ENCODE results near the gene ARVCF. TPM values are rescaled to one million over a fixed set of nuclear protein-coding genes. Genes with fewer than 3 reads are reported as not detected.

Gene ARVCF
- total RNA-seq, 1 experiment from 2014 or later: 11.1 TPM

DNA sequence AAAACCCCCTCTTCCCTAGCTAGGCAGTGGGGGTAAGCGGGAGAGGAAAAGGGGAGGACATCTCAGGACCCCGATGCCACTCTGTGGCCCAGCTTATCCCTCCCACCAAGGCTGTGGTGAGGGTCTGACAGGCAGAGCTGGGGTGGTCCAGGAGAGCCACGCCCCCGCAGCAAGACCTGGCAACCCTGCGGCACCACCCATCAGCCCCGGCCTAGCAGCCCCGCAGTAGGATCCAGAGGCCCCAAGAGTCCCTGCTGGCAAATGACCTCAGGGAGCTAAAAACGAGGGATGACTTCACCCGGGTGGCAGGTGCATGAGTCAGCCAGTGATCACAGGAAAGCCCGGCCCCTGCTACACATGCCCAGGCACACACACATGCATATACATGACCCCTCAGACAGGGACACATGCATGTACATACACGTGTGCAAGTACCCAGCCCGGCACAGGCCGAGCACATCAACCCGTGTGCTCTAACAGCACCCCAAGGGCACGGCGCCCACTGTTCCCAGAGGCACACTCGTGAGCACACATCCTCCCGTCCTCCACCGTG lies 32.3 kb downstream of the ARVCF start:
- Histone ChIP-seq H3K36me3 (ENCODE audit: insufficient read depth, low read length, poor library complexity, severe bottlenecking) (no peaks in the 10 kb centered on the region), H3K27me3 (replicated peaks; ENCODE audit: insufficient read depth, low read depth, low read length, poor library complexity) (no peaks in the 10 kb centered on the region), H3K4me1 (ENCODE audit: insufficient read depth, low read length, poor library complexity, severe bottlenecking) (no peaks in the 10 kb centered on the region), H3K4me3 (ENCODE audit: low read depth, low read length, poor library complexity, severe bottlenecking) (no peak overlapping the region), H3K9me3 (ENCODE audit: low read depth, low read length, poor library complexity, severe bottlenecking) (no peaks in the 10 kb centered on the region), H3K27ac (ENCODE audit: low read depth, low read length, poor library complexity, severe bottlenecking) (no peak overlapping the region)
- BruUV-seq (replicated peaks): no TSS peak
- intact Hi-C loops (cut with micrococcal nuclease; ENCODE audit: unreplicated experiment): no loop called here
- DNase-seq (ENCODE audit: low spot score): peak; percentile 48
- TF ChIP-seq EZH2 (IDR thresholded peaks at IDR 0.05; ENCODE audit: borderline replicate concordance, low read depth, low read length, poor library complexity, severe bottlenecking): no peak
- TF ChIP-seq, protein P1, sequence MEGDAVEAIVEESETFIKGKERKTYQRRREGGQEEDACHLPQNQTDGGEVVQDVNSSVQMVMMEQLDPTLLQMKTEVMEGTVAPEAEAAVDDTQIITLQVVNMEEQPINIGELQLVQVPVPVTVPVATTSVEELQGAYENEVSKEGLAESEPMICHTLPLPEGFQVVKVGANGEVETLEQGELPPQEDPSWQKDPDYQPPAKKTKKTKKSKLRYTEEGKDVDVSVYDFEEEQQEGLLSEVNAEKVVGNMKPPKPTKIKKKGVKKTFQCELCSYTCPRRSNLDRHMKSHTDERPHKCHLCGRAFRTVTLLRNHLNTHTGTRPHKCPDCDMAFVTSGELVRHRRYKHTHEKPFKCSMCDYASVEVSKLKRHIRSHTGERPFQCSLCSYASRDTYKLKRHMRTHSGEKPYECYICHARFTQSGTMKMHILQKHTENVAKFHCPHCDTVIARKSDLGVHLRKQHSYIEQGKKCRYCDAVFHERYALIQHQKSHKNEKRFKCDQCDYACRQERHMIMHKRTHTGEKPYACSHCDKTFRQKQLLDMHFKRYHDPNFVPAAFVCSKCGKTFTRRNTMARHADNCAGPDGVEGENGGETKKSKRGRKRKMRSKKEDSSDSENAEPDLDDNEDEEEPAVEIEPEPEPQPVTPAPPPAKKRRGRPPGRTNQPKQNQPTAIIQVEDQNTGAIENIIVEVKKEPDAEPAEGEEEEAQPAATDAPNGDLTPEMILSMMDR (conservative IDR thresholded peaks at IDR 0.05; ENCODE audit: low read depth, low read length): no peak
- ChIA-PET POLR2A (ENCODE audit: low non-redundant PET) (no interaction called here), CTCF (no interaction called here)

DNA sequence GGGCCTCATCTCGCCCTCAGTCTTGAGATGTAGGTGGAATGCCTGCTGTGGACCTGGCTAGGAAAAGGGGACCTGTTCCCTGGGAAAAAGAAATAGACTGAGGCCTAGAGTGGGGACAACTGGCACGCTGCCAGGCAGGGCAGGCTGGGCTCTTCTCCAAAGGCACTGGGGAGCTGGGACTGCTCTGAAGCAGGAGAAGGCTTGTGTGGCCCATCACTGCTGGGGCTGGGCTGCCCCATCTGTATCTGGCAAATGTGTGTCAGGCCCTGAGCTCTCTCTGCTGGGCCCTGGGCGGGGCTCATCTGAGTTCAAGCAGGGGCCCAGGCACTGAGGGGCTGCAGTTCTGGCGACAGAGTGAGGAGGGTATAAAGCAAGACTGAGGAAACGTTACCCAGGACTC lies 32.9 kb downstream of the ARVCF start:
- Histone ChIP-seq H3K4me3 (ENCODE audit: low read depth, low read length, poor library complexity, severe bottlenecking) (no peak overlapping the region), H3K9me3 (ENCODE audit: low read depth, low read length, poor library complexity, severe bottlenecking) (no peaks in the 10 kb centered on the region), H3K27ac (ENCODE audit: low read depth, low read length, poor library complexity, severe bottlenecking) (no peak overlapping the region), H3K4me1 (ENCODE audit: insufficient read depth, low read length, poor library complexity, severe bottlenecking) (no peaks in the 10 kb centered on the region), H3K27me3 (replicated peaks; ENCODE audit: insufficient read depth, low read depth, low read length, poor library complexity) (no peaks in the 10 kb centered on the region), H3K36me3 (ENCODE audit: insufficient read depth, low read length, poor library complexity, severe bottlenecking) (no peaks in the 10 kb centered on the region)
- DNase-seq (ENCODE audit: low spot score): no peak
- CTCF ChIA-PET: no interaction called here
- no TSS peak for BruUV-seq (replicated peaks)
- POLR2A ChIA-PET (ENCODE audit: low non-redundant PET): no interaction called here
- intact Hi-C loops (cut with micrococcal nuclease; ENCODE audit: unreplicated experiment): no loop called here
- TF ChIP-seq, protein P1 (conservative IDR thresholded peaks at IDR 0.05; ENCODE audit: low read depth, low read length): no peak
- TF ChIP-seq EZH2 (IDR thresholded peaks at IDR 0.05; ENCODE audit: borderline replicate concordance, low read depth, low read length, poor library complexity, severe bottlenecking): no peak

DNA sequence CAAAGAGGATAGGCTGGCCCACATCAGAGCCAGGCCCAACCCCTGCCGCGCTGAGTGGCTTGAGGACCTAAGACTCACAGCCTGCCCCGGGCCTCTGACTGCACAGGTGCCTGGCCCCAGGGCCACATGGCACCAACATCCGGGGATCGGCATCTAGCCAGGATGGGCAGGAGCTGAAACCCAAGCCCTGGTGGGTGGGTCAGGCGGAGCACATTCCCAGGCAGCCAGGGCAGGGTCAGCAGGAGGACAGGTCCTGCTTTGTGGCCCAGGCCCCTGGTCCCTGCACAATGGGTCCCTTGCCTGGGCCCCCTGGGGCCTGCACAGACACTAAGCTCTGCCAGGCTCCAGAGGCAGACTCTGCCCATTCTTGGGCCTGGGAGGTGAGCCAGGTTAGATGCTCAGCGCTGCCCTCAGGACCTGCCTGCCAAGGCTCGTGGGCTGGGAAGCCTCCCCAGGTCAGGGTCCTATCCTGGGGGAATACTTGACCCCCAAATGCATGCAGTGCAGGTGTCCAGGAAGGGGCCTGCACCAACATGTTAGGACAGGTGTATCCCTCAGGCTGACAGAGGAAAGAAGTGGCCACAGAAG lies 33.5 kb downstream of the ARVCF start:
- intact Hi-C loops (cut with micrococcal nuclease; ENCODE audit: unreplicated experiment): no loop called here
- BruUV-seq (replicated peaks): no TSS peak
- DNase-seq (ENCODE audit: low spot score): no peak
- Histone ChIP-seq H3K27ac (ENCODE audit: low read depth, low read length, poor library complexity, severe bottlenecking) (no peak overlapping the region), H3K9me3 (ENCODE audit: low read depth, low read length, poor library complexity, severe bottlenecking) (no peaks in the 10 kb centered on the region), H3K27me3 (replicated peaks; ENCODE audit: insufficient read depth, low read depth, low read length, poor library complexity) (no peaks in the 10 kb centered on the region), H3K36me3 (ENCODE audit: insufficient read depth, low read length, poor library complexity, severe bottlenecking) (no peaks in the 10 kb centered on the region), H3K4me3 (ENCODE audit: low read depth, low read length, poor library complexity, severe bottlenecking) (no peak overlapping the region), H3K4me1 (ENCODE audit: insufficient read depth, low read length, poor library complexity, severe bottlenecking) (no peaks in the 10 kb centered on the region)
- ChIA-PET POLR2A (ENCODE audit: low non-redundant PET) (no interaction called here), CTCF (no interaction called here)
- no peak for TF ChIP-seq EZH2 (IDR thresholded peaks at IDR 0.05; ENCODE audit: borderline replicate concordance, low read depth, low read length, poor library complexity, severe bottlenecking)
- TF ChIP-seq, protein P1 (conservative IDR thresholded peaks at IDR 0.05; ENCODE audit: low read depth, low read length): no peak
